ENCODE results near the gene COLEC11.
"Not testable (repeated sequence)": the region's sequence is repeated elsewhere in the genome, so short reads cannot be mapped to it uniquely, and the experiment has no call there.

COLEC11 gene

DNA sequence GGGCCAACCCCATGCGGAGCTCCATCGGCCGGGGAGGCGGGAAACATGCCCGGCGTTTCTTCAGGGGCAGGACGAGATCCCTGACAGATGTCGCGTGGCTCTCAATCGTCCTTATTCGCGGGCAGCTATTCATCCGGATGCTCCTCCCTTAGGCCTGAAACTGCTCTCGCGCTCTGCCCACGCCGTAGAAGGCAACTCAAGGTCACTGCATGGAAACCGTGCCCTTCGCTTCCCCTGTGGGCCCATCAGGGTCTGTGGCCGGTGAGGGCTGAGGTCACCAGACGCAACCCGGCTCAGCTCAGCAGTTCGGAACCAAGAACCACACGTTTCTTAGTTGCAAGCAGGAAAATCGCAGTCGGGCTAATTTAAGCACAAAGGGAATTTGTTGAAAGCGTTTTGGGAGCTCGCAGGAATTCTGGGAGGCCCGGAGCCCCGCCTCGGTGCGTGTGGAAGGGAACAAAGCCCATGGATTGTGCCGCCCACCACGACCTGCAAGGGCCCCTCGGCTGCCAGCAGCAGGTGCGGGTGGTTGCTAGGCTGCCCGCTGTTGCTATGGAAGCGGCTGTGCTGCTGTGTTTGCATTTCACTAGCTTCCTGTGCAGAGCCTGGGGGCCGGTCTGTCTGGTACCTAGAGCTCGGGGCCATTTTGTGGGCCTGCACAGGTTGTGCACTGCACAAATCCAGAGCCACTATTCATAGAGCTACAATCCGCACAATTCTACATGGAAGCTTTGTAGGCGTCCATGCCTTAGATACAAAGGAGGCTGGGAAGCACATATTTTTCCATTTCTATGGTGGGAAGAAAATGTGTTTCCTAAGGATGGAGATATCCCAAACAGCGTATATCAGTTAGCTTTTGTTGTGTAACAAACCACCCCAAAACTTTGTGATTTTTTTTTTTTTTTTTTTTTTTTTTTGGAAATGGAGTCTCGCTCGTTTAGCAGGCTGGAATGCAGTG lies 57.1 kb downstream of the COLEC11 start:
- DNase-seq (ENCODE audit: extremely low read depth in 1 of 2, low read depth in 1 of 2): peak; percentile 12 to 25

GRCh38 chr2:3652896-3653625 lies 58.1 kb downstream of the COLEC11 start:
- no peak for DNase-seq (ENCODE audit: extremely low read depth in 1 of 2, low read depth in 1 of 2)

- DNase-seq (ENCODE audit: extremely low read depth in 1 of 2, low read depth in 1 of 2): no peak
Measured at GRCh38 chr2:3654011-3654410, 59.1 kb downstream of the COLEC11 start.

GRCh38 chr2:3654531-3655225 lies 59.8 kb downstream of the COLEC11 start:
- DNase-seq (ENCODE audit: extremely low read depth in 1 of 2, low read depth in 1 of 2): no peak

- no peak for DNase-seq (ENCODE audit: extremely low read depth in 1 of 2, low read depth in 1 of 2)
Measured at GRCh38 chr2:3655871-3656761, 61.2 kb downstream of the COLEC11 start.

DNA sequence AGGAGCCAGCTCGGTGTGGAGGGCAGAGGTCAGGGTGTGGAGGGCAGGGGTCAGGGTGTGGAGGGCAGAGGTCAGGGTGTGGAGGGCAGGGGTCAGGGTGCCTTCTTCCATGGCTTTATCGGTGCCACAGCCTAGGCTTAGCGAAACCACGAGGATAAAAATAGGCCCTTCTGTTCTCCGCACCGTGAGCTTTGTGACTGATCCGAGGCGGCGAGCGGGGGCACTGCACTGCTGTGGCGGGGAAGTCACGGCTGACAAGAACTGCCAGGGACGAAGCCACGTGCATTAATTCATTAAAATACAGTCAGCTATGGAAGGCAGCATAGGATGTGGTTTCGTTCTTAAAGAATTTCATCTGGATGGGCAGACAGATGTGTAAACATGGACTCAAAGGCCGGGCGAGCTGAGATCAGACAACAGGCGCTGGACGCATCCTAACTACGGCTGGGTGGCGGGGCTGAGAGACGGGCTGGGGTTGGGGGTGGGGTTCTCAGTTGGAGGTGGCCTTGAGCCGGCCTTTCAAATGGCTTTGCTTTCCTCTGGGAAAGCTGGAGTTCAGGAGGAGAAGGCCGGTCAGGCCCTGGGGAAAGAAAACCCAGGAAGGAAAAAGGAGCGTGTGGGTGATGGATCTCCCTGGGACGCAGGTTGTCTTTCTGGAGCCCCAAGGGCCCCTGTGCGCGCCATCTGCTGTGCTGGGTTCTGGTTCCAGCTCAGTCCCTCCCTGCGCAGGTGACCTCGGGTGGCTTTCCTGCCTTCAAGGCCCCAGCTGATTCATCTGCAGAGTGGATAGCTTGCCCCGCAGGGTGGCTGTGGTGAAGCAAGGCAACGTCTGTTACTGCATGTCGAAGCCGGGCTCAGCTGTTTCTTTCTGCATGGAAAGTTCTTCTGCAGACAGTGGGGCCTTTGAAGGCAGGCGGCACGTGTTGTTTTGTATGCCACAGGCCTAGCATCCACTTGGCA lies 62.1 kb downstream of the COLEC11 start:
- no peak for DNase-seq (ENCODE audit: extremely low read depth in 1 of 2, low read depth in 1 of 2)

- DNase-seq (ENCODE audit: extremely low read depth in 1 of 2, low read depth in 1 of 2): no peak
Measured at GRCh38 chr2:3657881-3658280, 63.0 kb downstream of the COLEC11 start, which contains the start of gene ALLC. TSS of gene ALLC (plus strand) at chr2:3658200. CDS start at chr2:3671158, 12,958 bp downstream.

GRCh38 chr2:3659447-3660432 lies 64.8 kb downstream of the COLEC11 start:
- no peak for DNase-seq (ENCODE audit: extremely low read depth in 1 of 2, low read depth in 1 of 2)

GRCh38 chr2:3660640-3661039 lies 65.7 kb downstream of the COLEC11 start:
- DNase-seq (ENCODE audit: extremely low read depth in 1 of 2, low read depth in 1 of 2): not testable (repeated sequence)

DNA sequence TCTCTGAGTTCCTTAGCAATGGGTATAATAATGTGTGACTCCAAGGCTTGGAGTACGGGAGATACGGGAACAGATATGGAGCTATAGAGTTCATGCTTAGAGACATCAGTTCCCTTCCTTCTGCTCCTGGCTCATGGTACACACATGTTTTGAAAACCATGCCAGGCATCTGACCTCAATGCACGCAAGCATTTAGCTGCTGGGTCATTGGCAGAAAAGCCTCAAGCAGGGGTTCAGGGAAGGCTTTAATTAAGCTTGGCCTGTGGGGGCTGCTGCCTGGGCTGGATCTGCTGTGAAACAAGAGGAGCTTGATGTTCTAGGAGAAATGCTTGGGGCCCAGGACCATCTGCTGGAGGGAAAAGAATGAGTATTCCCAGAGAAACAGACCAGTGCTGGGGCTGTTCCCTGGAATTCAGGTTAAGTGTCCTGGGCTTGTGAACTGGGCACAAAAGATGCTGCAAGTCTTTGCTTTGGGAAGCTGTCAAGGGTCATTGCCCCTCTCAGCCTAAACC lies 66.3 kb downstream of the COLEC11 start:
- DNase-seq (ENCODE audit: extremely low read depth in 1 of 2, low read depth in 1 of 2): no peak

DNA sequence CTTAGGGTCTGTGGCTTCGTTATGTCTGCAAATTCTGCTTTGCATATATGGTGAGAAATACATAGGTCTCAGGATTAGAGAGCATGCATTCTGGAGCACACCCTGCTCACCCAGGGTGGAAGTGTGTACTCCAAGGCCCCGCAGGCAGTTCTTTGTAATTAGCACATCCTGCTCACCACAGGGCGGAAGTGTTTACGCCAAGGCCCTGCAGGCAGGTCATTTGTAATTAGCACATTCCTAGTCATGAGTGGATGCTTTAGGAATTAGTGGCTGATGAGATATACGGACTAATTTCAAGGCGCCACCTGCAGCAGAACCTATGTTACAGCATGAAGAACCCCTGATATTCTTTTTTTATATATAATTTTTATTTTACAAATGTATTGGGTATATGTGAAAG lies 67.3 kb downstream of the COLEC11 start:
- no peak for DNase-seq (ENCODE audit: extremely low read depth in 1 of 2, low read depth in 1 of 2)

DNA sequence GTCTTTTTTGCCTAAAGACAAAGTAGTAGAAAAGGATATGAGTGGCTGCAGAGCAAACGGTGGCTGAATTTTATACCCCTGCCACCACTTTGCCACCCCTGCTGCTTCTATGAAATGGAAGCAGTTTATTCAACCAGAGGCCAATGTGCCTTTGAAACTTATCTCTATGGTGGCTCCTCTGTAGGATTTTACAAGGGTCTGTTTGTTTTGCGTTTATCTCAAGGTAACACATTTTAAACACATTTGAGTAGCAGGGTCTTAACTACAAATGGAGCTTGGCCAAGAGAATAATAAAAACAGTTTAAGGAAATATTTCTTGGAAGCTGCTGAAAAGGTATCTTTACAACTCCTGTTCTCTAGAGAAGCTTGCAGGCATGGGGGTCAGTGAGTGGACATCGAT lies 69.2 kb downstream of the COLEC11 start:
- DNase-seq (ENCODE audit: extremely low read depth in 1 of 2, low read depth in 1 of 2): no peak

GRCh38 chr2:3664925-3665324 lies 70.0 kb downstream of the COLEC11 start:
- no peak for DNase-seq (ENCODE audit: extremely low read depth in 1 of 2, low read depth in 1 of 2)

GRCh38 chr2:3665886-3666612 lies 71.1 kb downstream of the COLEC11 start:
- DNase-seq (ENCODE audit: extremely low read depth in 1 of 2, low read depth in 1 of 2): no peak

DNA sequence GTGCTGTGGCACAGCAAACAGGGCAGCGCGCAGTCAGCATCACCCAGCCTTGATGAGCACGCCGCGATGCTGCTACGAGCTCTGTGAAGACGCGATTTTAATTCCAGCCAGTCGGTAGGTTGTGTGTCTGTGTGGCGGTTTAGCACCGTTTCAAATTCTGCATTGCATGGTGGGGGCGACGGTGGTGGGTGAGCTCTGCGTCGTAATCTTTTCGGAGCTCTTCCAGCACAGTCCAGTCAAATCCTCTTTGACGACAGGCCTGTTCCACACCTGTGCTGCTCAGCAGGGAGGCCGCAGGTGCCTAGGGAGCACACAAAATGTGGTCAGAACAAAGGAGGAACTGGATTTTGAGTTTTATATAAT lies 71.7 kb downstream of the COLEC11 start:
- no peak for DNase-seq (ENCODE audit: extremely low read depth in 1 of 2, low read depth in 1 of 2)

DNA sequence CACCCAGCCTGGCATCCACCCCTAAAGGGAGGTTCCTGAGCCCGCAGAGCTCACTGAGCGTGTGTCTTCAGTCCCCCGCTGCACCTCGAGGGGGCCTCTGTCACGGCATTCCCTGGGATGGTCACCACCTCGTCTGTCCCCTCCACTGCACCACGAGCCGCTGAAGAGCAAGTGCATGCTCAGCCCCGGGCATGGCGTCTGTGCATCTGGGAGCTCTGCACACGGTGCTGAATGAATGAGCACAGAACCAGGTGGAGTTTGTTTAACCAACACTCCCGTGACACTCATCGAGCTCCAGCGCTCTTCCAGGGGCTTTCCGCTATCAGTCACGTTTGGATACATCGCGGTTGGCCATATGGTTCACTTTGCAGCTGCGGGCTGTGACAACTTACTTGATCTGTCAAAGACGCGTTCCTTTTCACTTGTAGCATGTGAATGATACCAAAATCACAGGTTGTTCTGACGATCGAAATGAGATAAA lies 72.3 kb downstream of the COLEC11 start:
- DNase-seq (ENCODE audit: extremely low read depth in 1 of 2, low read depth in 1 of 2): no peak

GRCh38 chr2:3669656-3670055 lies 74.7 kb downstream of the COLEC11 start:
- DNase-seq (ENCODE audit: extremely low read depth in 1 of 2, low read depth in 1 of 2): no peak
